ENCODE results near the gene GPS1. TPM values are rescaled to one million over a fixed set of nuclear protein-coding genes. Genes with fewer than 3 reads are reported as not detected.
A peak's percentile ranks its signal among the peaks of the same experiment; 100 is the strongest.

GPS1 gene
- 100 to 1,000 TPM in 2 of 9 donors, 10 to 100 TPM in 7; 76.7 to 151 (median 81.8) TPM for total RNA-seq
- 10 to 100 TPM; 95.0 to 97.7 TPM for polyA plus RNA-seq
- long read RNA-seq, donor 1, transcript GPS1-208 (13 exons, 1,874 nt) = major isoform, 134 of 246 reads
- long read RNA-seq, donor 1, transcript GPS1-226 (13 exons, 1,839 nt) = minor isoform, 23 of 246 reads
- long read RNA-seq, donor 1, transcript GPS1-201 (13 exons, 1,842 nt) = minor isoform, 34 of 246 reads
- long read RNA-seq, donor 1, transcript GPS1-228 (13 exons, 1,825 nt) = minor isoform, 6 of 246 reads
- long read RNA-seq, donor 1, partial matches to known transcripts = 19 of 246 reads
- long read RNA-seq, donor 1, other reads (novel, unspliced or antisense) = 24 of 246 reads
- long read RNA-seq, donor 2, transcript GPS1-228 (13 exons, 1,825 nt) = minor isoform, 25 of 904 reads
- long read RNA-seq, donor 2, transcript GPS1-201 (13 exons, 1,842 nt) = minor isoform, 111 of 904 reads
- long read RNA-seq, donor 2, transcript GPS1-226 (13 exons, 1,839 nt) = minor isoform, 109 of 904 reads
- long read RNA-seq, donor 2, transcript GPS1-208 (13 exons, 1,874 nt) = major isoform, 535 of 904 reads
- long read RNA-seq, donor 2, partial matches to known transcripts = 23 of 904 reads
- long read RNA-seq, donor 2, other reads (novel, unspliced or antisense) = 85 of 904 reads
- long read RNA-seq, donor 3, transcript GPS1-208 (13 exons, 1,874 nt) = major isoform, 99 of 178 reads
- long read RNA-seq, donor 3, transcript GPS1-226 (13 exons, 1,839 nt) = minor isoform, 22 of 178 reads
- long read RNA-seq, donor 3, transcript GPS1-201 (13 exons, 1,842 nt) = minor isoform, 19 of 178 reads
- long read RNA-seq, donor 3, transcript GPS1-228 (13 exons, 1,825 nt) = minor isoform, 5 of 178 reads
- long read RNA-seq, donor 3, partial matches to known transcripts = 11 of 178 reads
- long read RNA-seq, donor 3, other reads (novel, unspliced or antisense) = 17 of 178 reads

- H3K27ac ChIP-seq = peak within 1 kb of the TSS in 10 of 12 donors; percentile 38 to 72 (median 59)
- peaks cover 3 to 38% (median 24%) of the 10 kb centered on the region in 12 donors for H3K4me1 ChIP-seq
- 1 to 7% (median 1%) methylated on average over 5 to 94 of the region's 94 CpGs for WGBS, 4 donors
These were observed at the start of gene GPS1, which contains the start of gene RFNG for GRCh38 chr17:82051776-82052637. Gene GPS1, plus strand, starts transcription at chr17:82051898. Its CDS starts 34 bp downstream, at chr17:82051932. Gene RFNG, minus strand, starts transcription at chr17:82051811. Its CDS starts 45 bp downstream, at chr17:82051766.

GRCh38 chr17:82003411-82004381 lies 48.0 kb upstream of the GPS1 start:
- Histone ChIP-seq H3K36me3 (no peaks in the 10 kb centered on the region), H3K4me1 (peaks cover 0 to 39% (median 18%) of the 10 kb centered on the region in 12 donors), H3K9me3 (no peaks in the 10 kb centered on the region), H3K27ac (peak overlapping the region in 1 of 12 donors; percentile 66), H3K4me3 (peak overlapping the region in 1 of 12 donors; percentile 12), H3K27me3 (no peaks in the 10 kb centered on the region)
- peak in 4 of 5 donors; percentile 53 to 70 (median 62) for DNase-seq
- WGBS, 4 donors = 63 to 83% (median 70%) methylated on average over 36 to 53 of the region's 53 CpGs
- TF ChIP-seq POLR2A (IDR thresholded peaks at IDR 0.05) = no peak
- TF ChIP-seq CTCF (IDR thresholded peaks at IDR 0.05) = no peak
- ATAC-seq = peak; percentile 6 to 72 (median 57)
- intact Hi-C loops (cut with DNase I) = no loop called here

More at GRCh38 chr17:82051776-82052637, at the start of gene GPS1, which contains the start of gene RFNG:
- Histone ChIP-seq H3K9me3 (no peaks in the 10 kb centered on the region), H3K36me3 (peaks cover 0 to 68% (median 36%) of the 10 kb centered on the region in 9 donors), H3K27me3 (no peaks in the 10 kb centered on the region), H3K4me3 (peak within 1 kb of the TSS; percentile 63 to 96 (median 82))
- peak; percentile 79 to 90 (median 85) for DNase-seq
- peak in 3 of 4 donors; percentile 66 to 75 (median 70) for ATAC-seq
- no peak for TF ChIP-seq CTCF (IDR thresholded peaks at IDR 0.05)
- TF ChIP-seq POLR2A (IDR thresholded peaks at IDR 0.05) = peak; percentile 9 to 47
- intact Hi-C loops (cut with DNase I) = no loop called here
